DND-41 (cell line): ENCODE data around the gene ERCC2.

ENCODE experiments used
- ATAC-seq: fragments of 200-7000 bp; cut with Tn5 transposase; 3 replicates; pipeline ENCODE4 v1.9.1; 2021; ENCODE audit warnings: low read depth; ENCODE audit not compliant: insufficient read depth
- DNase-seq: peaks from one replicate; pipeline ENCODE4 v3.0.0-alpha.2; 2020
- H2AFZ ChIP-seq: 2 replicates; pipeline ENCODE4 v1.6.0; 2012; ENCODE audit warnings: low read depth, low read length
- H3K27ac ChIP-seq: 2 replicates; pipeline ENCODE4 v1.5.1; 2012; ENCODE audit warnings: low read length, inconsistent platforms
- H3K27me3 ChIP-seq: fragments of 200-600 bp; sonication (generic); 2 replicates; pipeline ENCODE4 v1.6.0; 2012; ENCODE audit warnings: low read length, mild to moderate bottlenecking, inconsistent platforms; ENCODE audit not compliant: insufficient read depth, poor library complexity
- H3K36me3 ChIP-seq: 2 replicates; pipeline ENCODE4 v1.5.1; 2012; ENCODE audit warnings: low read length, inconsistent platforms; ENCODE audit not compliant: insufficient read depth
- H3K4me1 ChIP-seq: 2 replicates; pipeline ENCODE4 v1.5.1; 2012; ENCODE audit warnings: mild to moderate bottlenecking, low read length; ENCODE audit not compliant: insufficient read depth
- H3K4me2 ChIP-seq: 2 replicates; pipeline ENCODE4 v1.6.0; 2012; ENCODE audit warnings: mild to moderate bottlenecking, moderate library complexity, low read length, inconsistent platforms; ENCODE audit not compliant: insufficient read depth
- H3K4me3 ChIP-seq, 2 experiments: fragments of 200-600 bp in 1 of 2; shearing (Covaris generic) in 1 of 2; 2 replicates each; pipeline ENCODE4 v1.5.1; 2012 to 2016; ENCODE audit warnings: inconsistent platforms in 2 of 2, low read length in 2 of 2, mild to moderate bottlenecking in 2 of 2, low read depth in 1 of 2, moderate library complexity in 1 of 2
- H3K79me2 ChIP-seq: 2 replicates; pipeline ENCODE4 v1.6.0; 2012; ENCODE audit warnings: low read length, inconsistent platforms; ENCODE audit not compliant: insufficient read depth
- H3K9ac ChIP-seq: 2 replicates; pipeline ENCODE4 v1.6.0; 2012; ENCODE audit warnings: low read depth, mild to moderate bottlenecking, inconsistent platforms, low read length, moderate library complexity
- H3K9me3 ChIP-seq: 2 replicates; pipeline ENCODE4 v1.5.1; 2012; ENCODE audit warnings: low read length, moderate library complexity, mild to moderate bottlenecking, inconsistent platforms; ENCODE audit not compliant: insufficient read depth, severe bottlenecking
- H4K20me1 ChIP-seq: 2 replicates; pipeline ENCODE4 v1.6.0; 2012; ENCODE audit warnings: low read length; ENCODE audit not compliant: insufficient read depth
- CTCF ChIP-seq: IDR thresholded peaks from 2 replicates; pipeline ENCODE4 v1.5.1; 2012; ENCODE audit warnings: borderline replicate concordance, low read length, moderate library complexity, mild to moderate bottlenecking; ENCODE audit not compliant: poor library complexity, severe bottlenecking; ENCODE audit errors: extremely low read depth
- EZH2 ChIP-seq: IDR thresholded peaks from 3 replicates; pipeline ENCODE4 v1.6.1; 2012; ENCODE audit warnings: borderline replicate concordance, low read depth, mild to moderate bottlenecking, moderate library complexity, low read length, inconsistent platforms; ENCODE audit not compliant: severe bottlenecking

Gene ERCC2

GRCh38 chr19:45356760-45357444 is 13.5 kb downstream of the ERCC2 start:
- peaks cover 73% of the 10 kb centered on the region for H3K36me3 ChIP-seq
- DNase-seq (no peak), ATAC-seq (no peak)
- H3K27me3 ChIP-seq: no peaks in the 10 kb centered on the region
- H3K9me3 ChIP-seq: no peaks in the 10 kb centered on the region
- 0 out of 2 replicates have a peak, but pooled peaks cover 3% of the 10 kb centered on the region for H4K20me1 ChIP-seq
- H3K9ac ChIP-seq: no peak overlapping the region
- H3K4me3 ChIP-seq: no peak overlapping the region
- H2AFZ ChIP-seq: no peak overlapping the region
- TF ChIP-seq CTCF (no peak), EZH2 (no peak)
- no peaks in the 10 kb centered on the region for H3K4me1 ChIP-seq
- no peak overlapping the region for H3K27ac ChIP-seq
- H3K4me2 ChIP-seq: no peak overlapping the region
- no peaks in the 10 kb centered on the region for H3K79me2 ChIP-seq

- H3K9me3 ChIP-seq: no peaks in the 10 kb centered on the region
- H2AFZ ChIP-seq: no peak overlapping the region
- DNase-seq (no peak), ATAC-seq (no peak)
- H3K4me2 ChIP-seq: no peak overlapping the region
- H3K79me2 ChIP-seq: no peaks in the 10 kb centered on the region
- 0 out of 2 replicates have a peak, but pooled peaks cover 3% of the 10 kb centered on the region for H4K20me1 ChIP-seq
- TF ChIP-seq CTCF (no peak), EZH2 (no peak)
- no peaks in the 10 kb centered on the region for H3K4me1 ChIP-seq
- no peaks in the 10 kb centered on the region for H3K27me3 ChIP-seq
- peaks cover 73% of the 10 kb centered on the region for H3K36me3 ChIP-seq
- no peak overlapping the region for H3K4me3 ChIP-seq
- no peak overlapping the region for H3K9ac ChIP-seq
- H3K27ac ChIP-seq: no peak overlapping the region
Observed at GRCh38 chr19:45355910-45356309, 14.5 kb downstream of the ERCC2 start.

- no peak for ATAC-seq
- TF ChIP-seq EZH2 (no peak), CTCF (no peak)
- no peak overlapping the region for H3K27ac ChIP-seq
- no peaks in the 10 kb centered on the region for H3K9me3 ChIP-seq
- no peak overlapping the region for H3K4me2 ChIP-seq
- H4K20me1 ChIP-seq: 0 out of 2 replicates have a peak, but pooled peaks cover 3% of the 10 kb centered on the region
- no peak overlapping the region for H3K4me3 ChIP-seq
- H3K36me3 ChIP-seq: peaks cover 77% of the 10 kb centered on the region
- DNase-seq: no peak
- no peaks in the 10 kb centered on the region for H3K4me1 ChIP-seq
- H3K79me2 ChIP-seq: no peaks in the 10 kb centered on the region
- no peak overlapping the region for H3K9ac ChIP-seq
- H2AFZ ChIP-seq: no peak overlapping the region
- no peaks in the 10 kb centered on the region for H3K27me3 ChIP-seq
Observed at GRCh38 chr19:45355402-45355801, 15.0 kb downstream of the ERCC2 start.
